Rectal smooth muscle tissue (tissue), 1 donor: ENCODE results near the gene EPHA8.

Source experiments
- H3K27ac ChIP-seq: one replicate; pipeline ENCODE4 v1.7.0; 2013; ENCODE audit warnings: low read depth, low read length, inconsistent platforms
- H3K27me3 ChIP-seq: one replicate; pipeline ENCODE4 v1.7.0; 2013; ENCODE audit warnings: low read length; ENCODE audit not compliant: control insufficient read depth, insufficient read depth
- H3K36me3 ChIP-seq: one replicate; pipeline ENCODE4 v1.7.0; 2013; ENCODE audit warnings: low read length; ENCODE audit not compliant: control insufficient read depth, insufficient read depth
- H3K4me1 ChIP-seq: one replicate; pipeline ENCODE4 v1.7.0; 2013; ENCODE audit warnings: low read length; ENCODE audit not compliant: control insufficient read depth, insufficient read depth
- H3K4me3 ChIP-seq: one replicate; pipeline ENCODE4 v1.7.0; 2013; ENCODE audit warnings: low read length
- H3K9ac ChIP-seq: one replicate; pipeline ENCODE4 v1.7.0; 2013; ENCODE audit warnings: low read length

EPHA8 gene

DNA sequence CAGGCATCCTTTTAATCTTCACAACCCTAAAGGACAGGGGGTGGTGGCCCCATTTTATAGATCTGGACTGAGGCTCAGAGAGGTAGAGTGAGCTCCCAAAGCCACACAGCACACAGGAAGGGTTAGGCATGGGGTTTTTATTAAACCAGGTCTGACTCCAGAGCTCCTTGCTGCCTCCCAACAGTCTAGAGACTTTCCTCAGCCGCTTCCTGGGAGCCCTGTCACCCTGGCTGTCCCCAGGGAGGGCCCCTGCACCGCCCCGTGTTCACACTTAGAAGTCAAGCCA is 8.0 kb upstream of the EPHA8 start:
- Histone ChIP-seq H3K36me3 (no peaks in the 10 kb centered on the region), H3K9ac (no peak overlapping the region), H3K27ac (no peak overlapping the region), H3K4me1 (no peaks in the 10 kb centered on the region), H3K4me3 (no peak overlapping the region), H3K27me3 (peaks cover 7% of the 10 kb centered on the region)

DNA sequence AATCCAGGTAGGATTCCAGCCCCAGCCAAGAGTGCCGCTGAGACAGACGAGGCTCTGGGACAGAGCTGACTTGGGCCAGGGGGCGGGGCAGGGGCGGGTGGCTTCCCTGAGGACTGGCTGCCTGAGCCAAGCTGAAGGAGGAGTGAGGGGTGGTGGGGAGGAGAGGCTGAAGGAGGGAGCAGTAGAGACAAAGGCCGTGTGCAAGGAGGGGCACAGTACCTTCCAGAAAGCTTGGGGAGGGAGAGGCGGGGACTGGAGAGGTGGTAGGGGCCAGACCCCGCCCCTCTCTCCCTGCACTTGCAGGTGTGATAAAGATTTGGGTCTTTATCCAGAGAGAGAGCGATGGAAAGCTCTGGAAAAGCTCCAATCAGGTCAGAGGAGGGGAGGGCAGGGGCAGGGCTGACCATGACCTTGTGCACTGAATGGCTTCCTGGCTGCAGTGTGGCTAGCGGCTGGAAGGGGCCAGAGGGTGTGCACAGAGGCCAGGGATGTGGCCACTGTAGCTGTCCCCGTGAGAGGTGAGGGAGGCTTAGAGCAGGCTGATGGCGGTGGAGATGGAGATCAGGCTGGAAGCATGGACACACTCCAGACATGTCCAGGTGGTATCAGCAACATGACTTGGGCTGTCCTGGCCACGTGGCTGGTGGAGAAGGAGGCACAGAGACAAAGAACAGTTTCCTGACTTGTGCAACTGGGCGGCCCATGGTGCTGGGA is 6.7 kb upstream of the EPHA8 start:
- Histone ChIP-seq H3K4me3 (no peak overlapping the region), H3K27me3 (peaks cover 13% of the 10 kb centered on the region), H3K27ac (no peak overlapping the region), H3K9ac (no peak overlapping the region), H3K36me3 (no peaks in the 10 kb centered on the region), H3K4me1 (no peaks in the 10 kb centered on the region)

DNA sequence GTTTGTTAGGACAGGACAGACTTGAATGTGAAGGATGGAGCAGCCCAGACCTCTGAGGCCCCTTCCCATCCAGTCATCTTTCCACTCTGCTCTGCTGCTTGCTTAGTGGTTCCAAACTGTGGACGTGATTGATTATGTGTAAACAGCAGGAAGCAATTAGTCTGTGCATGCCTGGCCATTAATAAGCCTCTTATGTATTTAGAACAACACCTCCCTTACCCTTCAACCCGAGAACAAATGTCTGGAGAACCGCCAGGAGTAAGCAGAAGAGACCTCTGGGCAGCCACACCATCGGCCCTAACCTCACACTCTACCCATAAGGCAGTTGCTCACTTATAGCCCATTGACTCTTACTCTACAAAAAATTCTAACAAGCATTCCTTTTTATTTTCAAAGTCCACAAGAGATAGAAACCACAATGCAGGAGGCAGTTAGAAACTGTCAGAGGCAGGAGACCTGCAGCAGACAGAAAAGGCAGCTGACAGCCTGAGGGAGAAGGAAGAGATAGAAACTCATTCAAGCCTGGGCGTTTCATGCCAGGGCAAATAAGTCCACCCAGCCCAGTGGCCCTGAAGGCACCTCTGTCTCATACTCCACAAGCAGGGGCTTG is 5.8 kb upstream of the EPHA8 start:
- Histone ChIP-seq H3K4me1 (no peaks in the 10 kb centered on the region), H3K9ac (no peak overlapping the region), H3K27ac (no peak overlapping the region), H3K36me3 (no peaks in the 10 kb centered on the region), H3K27me3 (peaks cover 20% of the 10 kb centered on the region), H3K4me3 (no peak overlapping the region)

DNA sequence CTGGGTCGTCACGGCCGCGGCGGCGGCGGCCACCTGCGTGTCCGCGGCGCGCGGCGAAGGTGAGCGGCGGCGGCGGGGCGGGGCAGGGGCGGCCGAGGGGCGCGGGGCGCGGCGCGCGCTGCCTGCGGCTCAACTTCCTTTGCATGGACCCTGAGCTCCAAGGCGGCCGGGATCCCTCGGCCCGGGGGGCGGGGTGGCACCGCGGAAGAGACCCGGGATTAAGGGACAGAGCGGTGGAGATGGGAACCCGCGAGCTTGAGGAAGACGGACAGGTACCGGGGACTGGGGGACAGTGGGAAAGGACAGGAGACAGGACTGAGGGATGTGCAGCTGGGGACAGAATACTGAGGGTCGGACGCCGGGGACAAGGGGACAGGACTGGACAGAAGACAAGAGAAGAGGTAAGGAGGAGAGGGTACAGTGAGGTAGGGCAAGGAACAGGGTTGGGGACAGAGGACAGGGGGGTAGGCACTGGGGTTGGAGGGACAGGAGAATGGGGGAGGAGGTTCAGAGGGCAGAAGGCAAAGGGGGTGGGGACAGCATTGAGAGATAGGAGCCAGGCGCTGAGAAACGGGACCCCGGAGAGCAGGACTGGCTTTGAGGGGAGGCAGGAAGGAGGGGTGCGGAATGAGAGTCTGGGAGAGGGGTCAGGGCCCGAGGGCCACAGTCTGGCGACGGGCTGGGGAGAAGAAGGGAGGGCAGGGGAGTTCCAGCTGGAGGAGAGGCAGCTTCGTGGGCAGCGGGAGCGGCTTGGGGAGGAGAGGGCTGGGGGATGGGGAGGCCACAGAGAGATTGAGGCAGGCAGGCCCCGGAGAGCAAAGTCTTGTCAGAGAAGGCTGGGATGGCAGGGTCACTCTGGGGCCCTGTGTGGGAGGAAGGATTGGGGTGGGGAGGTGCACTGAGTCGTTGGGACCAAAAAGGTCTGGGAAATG is 648 bp downstream of the EPHA8 start:
- Histone ChIP-seq H3K36me3 (no peaks in the 10 kb centered on the region), H3K9ac (no peak overlapping the region), H3K4me1 (no peaks in the 10 kb centered on the region), H3K27me3 (peaks cover 36% of the 10 kb centered on the region), H3K27ac (no peak overlapping the region), H3K4me3 (no peak overlapping the region)

DNA sequence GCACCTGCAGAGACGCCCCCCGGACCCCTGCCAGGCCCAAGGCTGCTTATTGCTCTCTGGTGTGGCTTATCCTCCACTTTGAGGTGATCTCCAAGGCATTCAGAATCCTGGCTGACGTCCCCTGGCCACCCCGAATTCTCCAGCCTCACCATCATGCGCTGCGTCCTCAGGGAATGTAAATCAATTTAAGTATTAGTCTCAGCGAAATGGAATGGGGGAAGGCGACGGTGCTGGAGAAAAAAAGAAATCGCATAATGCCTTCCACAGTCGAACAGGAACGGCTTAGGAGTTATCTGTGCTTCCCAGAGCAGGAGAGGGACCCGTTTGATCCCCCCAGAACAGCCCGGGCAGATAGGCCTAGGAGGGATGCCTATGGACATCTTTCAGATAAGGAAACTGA is 2.9 kb downstream of the EPHA8 start:
- no peaks in the 10 kb centered on the region for H3K36me3 ChIP-seq
- no peak overlapping the region for H3K4me3 ChIP-seq
- H3K4me1 ChIP-seq = no peaks in the 10 kb centered on the region
- H3K27me3 ChIP-seq = peaks cover 30% of the 10 kb centered on the region
- H3K9ac ChIP-seq = no peak overlapping the region
- no peak overlapping the region for H3K27ac ChIP-seq

DNA sequence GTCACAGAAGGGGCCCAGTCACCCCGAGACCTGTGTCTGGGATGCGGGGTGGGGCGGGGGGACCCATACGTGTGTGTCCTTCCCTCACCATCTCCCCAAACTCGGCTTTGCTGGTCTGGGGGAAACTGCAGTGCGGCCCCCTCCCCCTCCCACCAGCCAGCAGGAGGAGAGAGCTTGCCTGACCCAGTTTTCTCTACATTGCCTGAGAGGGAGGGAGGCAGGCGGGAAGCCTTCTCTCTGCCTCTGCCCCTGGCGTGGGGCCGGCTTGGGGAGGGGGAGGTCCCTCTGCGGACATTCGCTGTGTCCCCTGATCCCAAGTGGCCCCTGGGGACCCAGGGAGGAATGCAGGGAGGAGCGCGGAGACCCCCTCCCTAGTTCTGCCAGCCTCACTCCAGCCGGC is 3.9 kb downstream of the EPHA8 start:
- H3K4me3 ChIP-seq = no peak overlapping the region
- H3K27ac ChIP-seq = no peak overlapping the region
- H3K9ac ChIP-seq = no peak overlapping the region
- no peaks in the 10 kb centered on the region for H3K36me3 ChIP-seq
- H3K4me1 ChIP-seq = no peaks in the 10 kb centered on the region
- H3K27me3 ChIP-seq = peaks cover 26% of the 10 kb centered on the region

DNA sequence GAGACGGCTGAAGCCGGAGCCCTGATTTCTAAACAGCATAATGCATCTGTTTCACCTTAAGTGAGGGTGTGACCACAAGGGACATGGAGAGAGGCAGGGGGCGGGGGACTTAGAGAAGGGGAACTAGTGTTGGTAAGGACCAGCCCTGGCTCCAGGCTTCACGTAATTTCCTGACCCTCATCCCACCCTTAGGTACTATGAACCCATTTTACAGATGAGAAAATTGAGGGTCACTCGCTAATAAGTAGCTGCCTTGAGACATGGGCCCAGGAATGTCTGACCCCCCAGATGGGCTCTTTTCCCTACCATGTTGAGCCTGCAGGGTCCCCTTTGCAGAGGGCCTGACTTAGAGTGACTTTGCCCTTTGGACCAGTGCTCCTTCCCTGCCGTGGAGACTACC is 4.7 kb downstream of the EPHA8 start:
- Histone ChIP-seq H3K9ac (no peak overlapping the region), H3K4me1 (no peaks in the 10 kb centered on the region), H3K27me3 (peaks cover 18% of the 10 kb centered on the region), H3K4me3 (no peak overlapping the region), H3K27ac (no peak overlapping the region), H3K36me3 (no peaks in the 10 kb centered on the region)

DNA sequence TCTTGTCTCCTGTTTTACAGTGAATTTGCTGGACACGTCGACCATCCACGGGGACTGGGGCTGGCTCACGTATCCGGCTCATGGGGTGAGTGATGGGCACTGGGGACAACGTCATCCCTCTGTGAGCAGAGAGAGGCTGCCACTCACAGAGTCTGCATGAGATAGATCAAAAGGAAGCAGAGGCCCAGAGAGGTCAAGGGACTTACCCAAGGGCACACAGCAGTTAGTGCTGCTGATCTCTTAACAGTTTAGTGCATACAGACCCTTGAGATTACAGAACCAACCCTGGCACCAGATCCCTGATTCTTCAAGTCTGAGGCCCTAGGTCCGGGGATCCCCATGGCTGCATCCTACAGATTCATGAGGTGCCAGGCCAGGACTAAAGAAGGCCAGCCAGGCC is 6.0 kb downstream of the EPHA8 start:
- Histone ChIP-seq H3K9ac (no peak overlapping the region), H3K36me3 (no peaks in the 10 kb centered on the region), H3K27me3 (peaks cover 11% of the 10 kb centered on the region), H3K4me1 (no peaks in the 10 kb centered on the region), H3K27ac (no peak overlapping the region), H3K4me3 (no peak overlapping the region)

DNA sequence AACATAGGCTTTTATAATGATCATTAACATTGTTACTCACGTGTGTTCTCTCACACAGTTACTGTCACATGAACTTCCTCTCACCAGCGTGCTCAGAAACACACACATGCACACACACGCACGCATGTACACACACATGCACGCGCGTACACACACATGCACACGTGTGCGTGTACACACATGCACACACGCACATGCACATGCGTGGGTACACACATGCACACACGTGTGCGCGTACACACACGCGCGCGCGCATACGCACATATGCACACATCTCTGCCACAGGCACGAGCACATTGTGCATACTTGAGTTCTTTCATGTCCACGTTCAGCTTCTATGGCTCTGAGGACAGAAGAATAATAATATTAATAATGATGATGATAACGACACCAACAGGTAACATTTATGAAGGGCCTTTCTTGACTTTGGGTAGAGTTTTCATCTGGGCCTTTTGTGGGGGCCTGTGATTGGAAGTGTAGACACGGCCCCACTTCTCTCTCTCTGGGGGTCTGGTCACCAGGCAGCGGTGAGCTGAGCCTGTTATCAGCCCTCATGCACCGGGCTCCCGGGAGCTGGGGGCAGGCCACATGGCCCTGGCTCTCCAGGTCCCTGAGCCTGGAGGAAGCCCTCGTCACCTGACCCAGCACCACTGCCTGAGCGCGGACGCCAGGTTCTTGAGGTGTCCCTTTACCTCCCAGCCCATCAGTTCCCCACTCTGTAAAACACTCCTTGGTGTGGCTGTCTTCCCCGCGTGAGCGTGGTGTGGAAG is 7.0 kb downstream of the EPHA8 start:
- Histone ChIP-seq H3K27me3 (peaks cover 3% of the 10 kb centered on the region), H3K4me3 (no peak overlapping the region), H3K36me3 (no peaks in the 10 kb centered on the region), H3K9ac (no peak overlapping the region), H3K4me1 (no peaks in the 10 kb centered on the region), H3K27ac (no peak overlapping the region)

DNA sequence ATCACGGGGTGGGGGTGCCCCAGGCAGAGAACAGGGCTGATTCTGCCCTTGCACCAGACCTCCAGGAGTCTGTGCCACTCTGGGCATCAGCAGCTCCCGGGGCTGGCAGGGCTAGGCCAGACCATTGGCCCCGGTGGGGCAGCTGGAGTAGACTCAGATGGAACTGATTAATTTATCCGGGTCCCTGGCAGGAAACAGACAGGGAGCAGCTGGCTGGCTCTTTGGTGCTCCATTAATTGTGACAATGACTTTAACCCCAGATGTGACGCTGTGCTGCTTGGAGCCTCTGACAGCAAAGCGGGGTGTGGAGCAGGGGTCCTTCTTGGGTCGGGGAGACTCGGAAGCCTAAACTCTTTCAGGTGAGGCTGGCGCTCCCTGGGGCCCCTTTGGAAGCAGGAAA is 9.5 kb downstream of the EPHA8 start:
- H3K4me3 ChIP-seq = no peak overlapping the region
- no peak overlapping the region for H3K9ac ChIP-seq
- no peaks in the 10 kb centered on the region for H3K4me1 ChIP-seq
- no peaks in the 10 kb centered on the region for H3K27me3 ChIP-seq
- no peaks in the 10 kb centered on the region for H3K36me3 ChIP-seq
- no peak overlapping the region for H3K27ac ChIP-seq

DNA sequence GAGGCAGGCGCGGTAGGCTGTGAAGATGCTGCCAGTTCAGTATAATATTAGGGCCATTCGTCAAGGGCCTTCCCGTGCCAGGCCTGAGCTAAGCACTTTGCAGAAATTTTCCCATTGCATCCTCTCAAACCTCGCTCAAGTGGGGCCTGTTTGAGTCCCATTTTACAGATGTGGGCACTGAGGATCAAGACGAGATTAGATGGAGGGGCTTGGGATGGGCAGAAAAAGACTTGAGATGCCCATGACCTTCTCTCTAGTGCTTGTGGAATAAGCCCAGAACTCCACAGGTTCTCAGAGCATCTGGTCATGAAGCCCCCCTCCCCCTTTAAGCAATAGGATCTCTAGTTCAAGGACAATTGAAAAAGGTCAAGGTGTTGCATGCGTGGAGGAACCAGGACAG is 9.9 kb downstream of the EPHA8 start:
- no peak overlapping the region for H3K27ac ChIP-seq
- no peaks in the 10 kb centered on the region for H3K27me3 ChIP-seq

DNA sequence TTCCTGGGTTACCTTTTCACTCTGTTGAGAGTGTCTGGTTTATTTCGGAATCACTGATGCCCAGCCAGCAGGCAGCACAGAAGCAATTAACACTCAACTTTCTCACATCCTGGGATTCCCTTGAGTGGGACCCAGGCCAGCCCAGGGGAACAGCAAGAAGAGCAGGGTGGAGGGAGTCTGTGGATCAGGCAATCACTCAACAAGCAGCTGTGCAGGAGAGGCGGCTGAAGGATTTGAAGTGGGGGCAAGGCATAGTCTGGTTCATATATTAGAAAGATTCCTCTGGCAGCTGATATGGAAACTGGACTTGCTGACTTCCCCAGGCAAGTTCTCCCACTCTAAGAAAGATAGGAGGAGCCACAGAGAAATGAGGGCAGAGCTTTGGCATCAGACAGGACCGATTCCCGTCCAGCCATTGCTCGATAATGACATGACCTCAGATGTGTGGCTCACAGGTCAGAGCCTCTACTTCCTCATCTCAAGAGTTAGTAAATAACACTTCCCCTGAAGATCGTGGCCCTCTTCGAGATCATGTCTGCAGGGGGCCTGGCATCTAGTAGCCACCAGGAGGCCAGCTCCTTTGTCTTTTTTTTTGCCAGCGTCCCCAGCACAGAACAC is 12.4 kb downstream of the EPHA8 start:
- H3K4me1 ChIP-seq = no peaks in the 10 kb centered on the region
- H3K27me3 ChIP-seq = no peaks in the 10 kb centered on the region
- no peak overlapping the region for H3K27ac ChIP-seq
- no peak overlapping the region for H3K9ac ChIP-seq
- H3K36me3 ChIP-seq = no peaks in the 10 kb centered on the region
- no peak overlapping the region for H3K4me3 ChIP-seq

More for the DNA sequence above, 9.9 kb downstream of the EPHA8 start:
- no peaks in the 10 kb centered on the region for H3K4me1 ChIP-seq
- no peak overlapping the region for H3K4me3 ChIP-seq
- H3K9ac ChIP-seq = no peak overlapping the region
- H3K36me3 ChIP-seq = no peaks in the 10 kb centered on the region
